Measurements from ENCODE around the gene TESMIN.

The TESMIN gene

DNA sequence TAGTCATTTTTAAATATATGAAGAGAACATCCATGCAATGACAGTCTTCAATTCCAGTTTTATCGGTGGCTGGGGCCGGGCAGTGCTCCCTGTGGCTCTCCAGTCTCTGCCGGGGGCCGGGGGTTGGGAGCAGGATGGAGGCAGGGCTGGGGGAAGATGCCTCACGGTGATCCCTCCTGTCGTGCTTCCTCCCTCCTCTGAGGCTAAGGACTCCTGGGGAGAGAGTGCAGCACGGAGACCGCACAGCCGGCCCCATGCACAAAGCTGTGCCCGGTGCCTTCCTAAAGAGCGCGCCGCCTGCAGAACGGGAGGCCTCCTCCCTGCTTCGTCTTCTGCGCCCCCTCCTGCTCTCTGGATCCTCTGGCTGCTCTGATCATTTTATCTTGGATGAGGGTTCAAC, 46.4 kb downstream of the TESMIN start:
- no peak for DNase-seq

DNA sequence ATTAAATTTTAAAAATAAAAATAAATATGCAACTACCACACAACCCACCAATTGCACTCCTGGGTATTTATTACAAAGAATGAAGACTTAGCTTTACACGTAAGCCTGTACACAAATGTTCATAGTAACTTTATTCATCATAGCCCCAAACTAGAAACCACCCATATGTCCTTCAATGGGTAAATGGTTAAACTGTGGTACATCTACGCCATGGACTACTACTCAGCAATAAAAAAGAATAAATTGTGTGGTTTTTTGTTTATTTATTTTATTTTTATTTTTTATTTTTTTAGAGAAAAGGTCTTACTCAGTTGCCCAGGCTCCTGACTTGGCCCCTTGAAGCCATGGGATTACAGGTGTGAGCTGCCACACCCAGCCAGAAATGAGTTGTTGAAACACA, 52.3 kb downstream of the TESMIN start:
- no peak for DNase-seq

DNA sequence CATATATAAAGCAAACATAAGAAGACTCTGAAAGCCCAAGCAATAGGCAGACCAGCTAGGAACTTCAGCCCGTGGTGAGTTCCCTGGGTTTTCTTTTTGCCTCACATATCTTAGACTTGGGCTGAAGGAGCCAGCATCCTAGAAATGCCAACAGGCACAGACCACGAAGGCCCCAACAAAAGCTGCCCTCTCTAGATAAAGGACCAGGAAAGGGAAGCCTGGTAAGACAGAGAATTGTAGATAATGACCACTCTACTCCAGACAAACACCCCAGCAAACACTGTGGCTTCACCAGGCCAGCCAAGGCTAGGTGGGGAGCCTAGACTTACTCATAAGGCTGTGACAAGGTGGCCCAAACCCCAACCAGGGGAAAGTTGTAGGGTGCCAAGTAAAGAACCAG, 55.8 kb downstream of the TESMIN start:
- no peak for DNase-seq

GRCh38 chr11:68694431-68695297, 56.7 kb downstream of the TESMIN start:
- DNase-seq: no peak

DNA sequence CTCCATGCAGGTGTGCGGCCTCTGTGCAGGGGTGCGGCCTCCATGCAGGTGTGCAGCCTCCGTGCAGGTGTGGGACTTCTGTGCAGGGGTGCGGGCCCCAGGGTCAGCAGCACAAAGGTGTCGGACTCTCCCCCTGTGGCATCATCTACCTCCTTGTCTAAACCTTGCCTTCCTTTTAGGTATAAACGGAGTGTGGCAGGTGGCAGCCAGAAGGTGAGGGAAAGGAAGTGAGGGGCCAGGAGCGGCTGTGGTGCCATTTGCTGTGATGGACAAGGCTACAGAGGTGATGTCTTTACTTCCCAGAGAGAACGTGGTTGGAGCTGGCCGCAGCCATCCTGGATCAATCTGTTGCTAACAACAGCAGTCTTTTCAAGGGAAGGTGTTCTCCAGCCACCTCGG, 57.8 kb downstream of the TESMIN start:
- DNase-seq: no peak

DNA sequence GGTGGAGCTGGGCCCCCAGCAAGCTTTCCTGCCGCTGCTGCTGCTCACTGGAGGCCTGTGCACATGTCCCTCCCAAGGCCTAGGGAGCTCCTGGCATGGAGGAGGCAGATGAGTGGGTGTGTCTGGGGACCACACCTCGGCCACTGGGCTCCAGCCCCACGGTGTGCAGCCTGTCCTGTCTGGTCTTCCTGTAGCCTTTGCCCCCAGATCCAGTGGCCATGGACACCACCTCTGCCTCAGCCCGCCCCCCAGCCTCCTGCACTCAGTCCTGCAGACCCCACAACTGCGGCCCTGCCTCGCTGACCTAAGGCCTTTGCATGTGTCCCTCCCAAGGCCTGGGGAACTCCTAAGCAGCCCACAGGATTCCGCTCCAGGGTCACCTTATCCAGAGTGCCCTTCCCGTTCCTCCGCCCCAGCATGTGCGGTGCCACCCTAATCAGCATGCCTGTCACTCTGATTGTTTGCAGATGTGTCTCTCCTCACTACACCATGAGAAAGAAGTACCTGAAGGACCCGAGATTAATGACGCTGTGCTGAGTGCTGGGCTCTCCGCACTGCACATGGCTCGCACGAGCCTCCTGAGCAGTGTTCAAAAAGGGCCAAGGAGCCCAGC, 58.3 kb downstream of the TESMIN start:
- DNase-seq: no peak

DNA sequence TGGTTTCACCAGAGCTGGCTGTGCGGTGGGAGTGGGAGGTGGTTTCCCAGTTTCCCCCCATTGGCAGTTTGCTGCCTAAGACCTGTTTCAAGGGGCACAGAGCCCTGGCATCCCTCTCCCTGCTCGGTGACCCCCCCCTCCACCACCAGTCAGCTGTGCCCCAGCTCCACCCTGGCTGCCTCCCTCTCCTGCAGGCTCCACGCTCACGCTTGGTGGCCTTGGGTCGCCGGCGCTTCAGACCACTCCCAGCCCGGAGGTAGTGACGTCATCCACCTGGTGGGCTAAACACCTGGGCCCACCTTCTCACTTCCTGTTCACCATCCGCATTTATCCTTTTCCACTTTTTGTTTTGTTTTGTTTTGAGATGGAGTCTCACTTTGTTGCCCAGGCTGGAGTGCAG, 59.2 kb downstream of the TESMIN start:
- no peak for DNase-seq

GRCh38 chr11:68691402-68691784, 59.9 kb downstream of the TESMIN start:
- DNase-seq: no peak

- DNase-seq: no peak
Observed at GRCh38 chr11:68690671-68691401, 60.5 kb downstream of the TESMIN start.

DNA sequence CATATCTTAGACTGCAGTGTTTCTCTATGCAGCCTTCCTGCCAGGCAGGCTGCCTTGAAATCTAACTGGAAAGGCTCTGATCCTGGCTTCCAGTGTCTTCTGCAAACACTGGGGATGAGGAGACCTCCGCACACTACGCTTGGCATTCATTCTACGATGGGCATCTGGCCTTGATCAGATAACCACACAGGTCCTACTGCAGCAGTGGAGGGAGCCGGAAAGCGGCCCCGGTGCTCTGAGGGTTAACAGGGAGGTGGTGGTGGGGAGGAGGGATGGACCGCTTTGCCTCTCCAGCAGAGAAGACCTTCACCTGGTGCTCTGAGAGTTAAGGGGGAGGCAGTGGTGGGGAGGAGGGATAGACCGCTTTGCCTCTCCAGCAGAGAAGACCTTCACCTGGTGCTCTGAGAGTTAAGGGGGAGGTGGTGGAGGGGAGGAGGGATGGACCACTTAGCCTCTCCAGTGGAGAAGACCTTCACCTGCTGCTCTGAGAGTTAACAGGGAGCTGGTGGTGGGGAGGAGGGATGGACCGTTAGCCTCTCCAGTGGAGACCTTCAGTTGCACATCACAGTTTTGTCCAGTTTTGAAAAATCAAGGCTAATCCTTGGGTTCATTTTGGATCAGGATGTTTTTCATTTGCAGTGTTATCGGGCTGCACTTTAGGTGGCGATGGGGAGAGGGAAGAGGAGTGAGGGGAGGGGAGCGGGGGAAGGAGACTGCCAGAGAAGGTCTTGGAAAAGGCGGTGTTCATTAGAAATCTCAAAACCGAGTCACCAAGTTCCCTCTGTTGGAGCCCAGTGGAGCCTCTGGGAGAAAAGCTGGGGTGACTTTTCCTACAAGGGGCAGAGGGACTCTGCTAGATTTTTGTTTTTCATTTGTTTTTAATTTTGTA, 61.3 kb downstream of the TESMIN start:
- DNase-seq: no peak

DNA sequence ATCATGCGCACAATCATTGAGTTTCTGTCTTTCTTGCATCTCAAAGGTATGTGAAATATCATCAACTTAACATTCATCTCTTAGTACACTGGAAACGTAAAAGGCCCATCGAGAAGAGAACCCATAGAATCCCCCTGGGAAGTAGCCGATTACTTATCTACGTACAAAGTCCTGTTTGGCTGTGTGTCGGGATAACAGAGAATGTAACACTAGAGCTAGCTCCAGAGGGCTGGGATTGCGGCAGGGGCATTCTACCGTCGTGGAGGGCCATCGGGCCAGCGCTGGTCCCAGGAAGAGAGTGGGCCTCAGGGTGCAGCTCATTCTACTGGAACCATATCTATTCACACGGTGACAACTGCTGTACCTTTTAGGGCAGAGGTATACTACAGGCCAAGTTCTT, 62.4 kb downstream of the TESMIN start:
- DNase-seq: no peak

- no peak for DNase-seq
Observed at GRCh38 chr11:68687986-68688385, 63.3 kb downstream of the TESMIN start.

- DNase-seq: no peak
Observed at GRCh38 chr11:68687311-68687710, 64.0 kb downstream of the TESMIN start.

GRCh38 chr11:68686486-68686885, 64.8 kb downstream of the TESMIN start:
- no peak for DNase-seq

DNA sequence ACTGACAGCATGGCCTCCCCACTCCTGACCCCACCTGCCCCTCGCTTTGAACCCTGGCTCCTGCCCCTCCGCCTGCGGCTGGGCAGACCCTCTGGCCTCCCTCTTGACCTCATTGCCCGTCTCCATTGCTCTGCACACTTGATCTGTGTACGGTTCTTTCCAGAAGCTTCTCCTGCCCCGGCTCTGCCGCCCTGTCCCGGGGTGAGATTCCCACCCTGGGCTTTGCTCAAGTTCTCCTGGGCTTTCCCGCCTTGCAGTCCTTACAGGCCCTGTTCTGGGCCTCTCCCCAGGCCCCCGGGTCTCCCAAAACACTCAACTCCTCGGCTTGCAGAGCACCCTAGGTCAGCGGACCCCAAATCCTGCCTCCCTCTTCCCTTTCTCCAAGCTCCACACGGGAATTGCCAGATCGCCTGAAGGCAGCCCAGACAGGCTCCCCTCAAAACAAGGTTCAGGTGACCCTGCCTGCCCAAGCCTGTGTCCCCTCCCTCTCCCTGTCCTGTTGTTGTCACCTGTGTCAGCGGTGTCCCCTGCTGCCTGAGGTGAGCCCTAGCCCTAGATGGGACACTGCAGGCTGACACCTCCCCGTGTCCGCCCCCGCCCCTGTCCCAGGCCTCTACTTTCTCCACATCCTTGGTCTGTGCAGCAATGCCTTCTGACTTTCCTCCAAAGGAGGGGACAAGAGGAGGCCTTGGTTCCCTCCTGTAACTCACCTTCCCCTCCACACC, 65.5 kb downstream of the TESMIN start:
- DNase-seq: no peak

DNA sequence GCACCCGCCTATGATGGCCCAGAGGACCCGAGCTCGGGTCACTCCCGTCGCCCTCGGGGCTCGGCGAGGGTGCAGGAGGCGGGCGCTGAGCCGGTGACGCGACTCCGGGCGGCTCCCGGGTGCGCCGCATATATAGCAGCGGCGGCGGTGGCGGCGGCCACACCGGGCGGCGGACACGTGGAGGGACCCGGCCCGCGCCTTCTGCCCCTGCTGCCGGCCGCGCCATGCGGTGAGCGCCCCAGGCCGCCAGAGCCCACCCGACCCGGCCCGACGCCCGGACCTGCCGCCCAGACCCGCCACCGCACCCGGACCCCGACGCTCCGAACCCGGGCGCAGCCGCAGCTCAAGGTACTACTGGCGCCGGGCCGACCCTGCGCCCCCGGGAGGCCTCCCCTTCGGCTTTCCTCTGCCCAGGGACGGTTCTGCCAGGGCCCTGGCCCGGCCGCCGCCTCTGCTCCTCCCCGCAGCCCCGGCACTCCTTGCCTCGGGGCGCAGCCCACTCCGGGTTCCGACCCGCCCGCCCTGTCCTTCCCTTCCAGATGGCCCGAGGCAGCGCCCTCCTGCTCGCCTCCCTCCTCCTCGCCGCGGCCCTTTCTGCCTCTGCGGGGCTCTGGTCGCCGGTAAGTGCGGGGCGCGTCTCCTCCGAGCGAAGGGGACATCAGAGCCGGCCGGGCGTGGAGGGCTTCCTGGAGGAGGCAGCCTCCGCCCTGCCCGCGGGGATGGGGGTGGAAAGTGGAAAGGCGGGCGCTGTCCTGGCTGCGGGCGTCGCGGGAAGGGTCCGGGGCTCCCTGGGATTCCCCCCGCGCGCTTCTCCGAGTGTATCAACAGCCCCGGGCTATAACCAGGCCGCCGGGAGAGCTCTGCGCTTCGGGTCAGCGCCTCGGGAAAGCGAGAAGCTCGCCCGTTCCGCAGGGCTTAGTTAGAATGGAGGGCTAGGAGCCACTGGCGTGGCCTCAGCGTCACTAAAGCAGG, 66.6 kb downstream of the TESMIN start, which contains the start of gene GAL:
Gene GAL (plus strand): TSS at position 160 of the 972 bp plus-strand sequence. CDS start 380 bp downstream, at position 540.
- no peak for DNase-seq

DNA sequence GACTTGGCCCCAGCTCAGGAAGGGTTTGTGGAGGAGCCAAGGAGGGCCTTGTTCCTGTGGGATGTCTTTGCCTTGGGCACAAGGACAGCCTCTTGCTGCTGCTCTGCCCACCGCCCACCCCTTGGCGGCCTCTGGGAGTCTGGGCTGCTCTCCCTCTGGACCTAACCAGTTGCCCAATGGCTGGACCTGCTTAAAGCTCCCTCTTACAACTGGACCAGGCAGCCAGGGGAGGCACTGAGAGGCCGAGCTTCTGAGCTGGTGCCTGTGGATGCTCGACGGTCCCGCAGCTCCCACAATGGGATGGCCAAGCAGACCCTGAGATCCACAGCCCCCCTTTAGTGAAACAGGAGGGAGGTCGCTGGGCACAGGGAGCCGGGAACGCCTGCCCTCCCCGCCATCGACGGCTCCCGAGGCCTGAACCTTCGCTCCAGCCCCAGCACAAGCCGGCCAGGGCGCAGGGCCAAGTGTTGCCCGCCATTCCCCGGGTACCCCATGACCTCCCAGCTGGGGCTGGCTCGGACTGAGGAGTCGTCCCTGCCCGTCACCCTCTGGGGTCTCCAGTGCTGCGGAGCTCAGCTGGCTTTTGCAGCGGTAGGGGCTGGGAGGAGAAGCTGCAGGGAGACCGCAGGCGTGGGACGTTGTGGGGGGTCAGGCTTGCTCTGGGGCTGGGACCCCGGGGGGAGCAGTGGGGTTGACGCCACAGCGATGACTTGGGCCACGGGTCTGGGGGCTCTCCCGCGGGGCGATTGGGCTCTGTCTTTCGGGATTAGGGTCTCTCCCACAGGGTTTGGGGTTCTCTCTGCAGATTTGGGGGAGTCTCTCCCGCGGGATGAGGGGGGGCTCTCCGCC, 67.6 kb downstream of the TESMIN start:
- DNase-seq: no peak

DNA sequence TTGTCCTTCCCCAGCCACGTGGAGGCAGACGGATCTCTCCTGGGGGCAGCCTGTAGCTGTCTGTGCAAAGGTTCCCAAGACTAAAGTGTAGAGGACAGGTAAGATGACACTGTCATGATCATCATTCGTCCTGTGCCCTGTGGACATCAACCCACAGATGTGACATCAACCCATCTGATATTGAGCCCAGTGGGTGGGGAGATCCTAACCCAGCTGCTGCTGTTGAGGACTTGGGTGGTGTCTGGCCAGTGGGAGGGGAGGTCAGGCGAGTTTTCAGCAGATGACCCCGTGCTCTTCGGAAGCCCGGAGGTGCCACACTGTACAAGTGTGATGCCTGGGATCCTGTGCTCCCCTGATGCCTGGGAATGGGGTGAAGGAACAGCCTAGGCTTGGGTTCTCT, 68.2 kb downstream of the TESMIN start:
- no peak for DNase-seq

DNA sequence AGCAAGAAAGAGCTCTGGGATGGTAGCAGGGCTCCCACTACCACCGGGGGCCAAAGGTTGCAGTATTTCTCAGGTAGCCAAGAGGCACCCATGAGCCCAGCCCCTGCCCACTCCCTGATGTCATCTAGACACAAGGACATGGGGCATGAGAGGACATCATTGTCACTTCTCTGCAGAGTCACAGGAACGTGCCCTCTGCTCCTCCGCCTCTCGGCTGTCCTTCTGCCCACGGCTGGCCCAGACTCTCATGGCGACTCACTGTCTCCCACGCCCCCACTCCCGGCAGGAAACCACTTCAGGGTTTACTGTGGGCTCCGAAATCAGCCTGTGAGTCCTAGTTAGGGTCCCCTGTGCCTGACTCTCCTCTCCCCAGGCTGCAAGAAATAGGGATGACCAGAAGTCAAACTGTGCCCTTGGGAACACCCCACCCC, 68.8 kb downstream of the TESMIN start:
- no peak for DNase-seq

All from NCI-H1048 (cell line).